Calu3 (cell line): ENCODE results near the gene UHRF2. TPM values are rescaled to one million over a fixed set of nuclear protein-coding genes. Genes with fewer than 3 reads are reported as not detected.

Experiments
- BruUV-seq: library from RNA; stranded (reverse); fragments of 400-500 nt; replicated peaks from 2 replicates; lab custom pipeline; 2021; lab: Mats Ljungman, UMichigan
- CTCF ChIA-PET: fragments of 300-600 bp; sonication (Branson Sonifier 250); formaldehyde crosslinking; loops from one replicate; lab custom pipeline; 2022; ENCODE audit warnings: antibody characterized with exemption; lab: Charles Lee
- DNase-seq: peaks from one replicate; pipeline ENCODE4 v3.0.0; 2022
- H3K27ac Mint-ChIP-seq: one replicate; pipeline ENCODE4 v1.8.0; 2022; ENCODE audit warnings: mixed read lengths; ENCODE audit not compliant: unreplicated experiment
- H3K27me3 Mint-ChIP-seq: one replicate; pipeline ENCODE4 v1.8.0; 2022; ENCODE audit warnings: mixed read lengths; ENCODE audit not compliant: unreplicated experiment
- H3K36me3 Mint-ChIP-seq: one replicate; pipeline ENCODE4 v1.8.0; 2022; ENCODE audit warnings: mild to moderate bottlenecking, moderate library complexity, mixed read lengths; ENCODE audit not compliant: insufficient read depth, unreplicated experiment
- H3K4me1 Mint-ChIP-seq: one replicate; pipeline ENCODE4 v1.8.0; 2022; ENCODE audit warnings: mild to moderate bottlenecking, low read depth, mixed read lengths; ENCODE audit not compliant: unreplicated experiment
- H3K4me3 Mint-ChIP-seq: one replicate; pipeline ENCODE4 v1.8.0; 2022; ENCODE audit warnings: mild to moderate bottlenecking, low read depth, moderate library complexity, mixed read lengths; ENCODE audit not compliant: unreplicated experiment
- H3K9me3 Mint-ChIP-seq: one replicate; pipeline ENCODE4 v1.8.0; 2022; ENCODE audit warnings: low read depth, mixed read lengths; ENCODE audit not compliant: unreplicated experiment
- intact Hi-C: fragments of 100-400 bp; cut with micrococcal nuclease; formaldehyde crosslinking; loops from one replicate; pipeline ENCODE4 v1.10.0; 2022; ENCODE audit not compliant: unreplicated experiment
- total RNA-seq: library from RNA; stranded (reverse); gene quantifications from 2 replicates; pipeline ENCODE4 v1.2.3, GENCODE V29; 2022
- TF ChIP-seq, protein P1 (sequence below): fragments of 200-600 bp; IDR thresholded peaks from one replicate; pipeline ENCODE4 v1.8.0; 2022; ENCODE audit warnings: antibody characterized with exemption; ENCODE audit not compliant: unreplicated experiment

Gene UHRF2
- total RNA-seq, 1 experiment from 2014 or later, result 38.4 TPM

DNA sequence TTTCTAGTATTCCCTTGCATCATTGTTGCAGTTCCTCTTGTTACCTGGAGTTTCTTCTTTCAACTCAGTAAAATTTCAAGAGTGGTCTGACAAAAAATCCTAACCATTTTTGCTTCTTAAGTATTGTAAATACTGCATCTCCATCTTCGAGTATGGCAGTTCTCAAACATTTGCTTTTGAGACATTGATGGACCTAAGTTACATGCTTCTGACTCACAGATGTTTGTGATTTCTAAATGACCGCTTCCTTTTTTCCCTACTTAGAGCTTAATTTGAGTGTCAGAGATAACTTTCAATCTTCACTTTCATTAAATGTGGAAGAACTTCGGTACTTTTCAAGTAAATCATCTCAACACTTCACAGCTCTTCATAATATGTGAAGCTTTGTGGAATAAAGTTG, 4.2 kb downstream of the UHRF2 start:
- intact Hi-C loops, result no loop called here
- Mint-ChIP-seq H3K27me3 (no peaks in the 10 kb centered on the region), H3K4me1 (peaks cover 9% of the 10 kb centered on the region), H3K27ac (no peak overlapping the region), H3K36me3 (peaks cover 15% of the 10 kb centered on the region), H3K4me3 (no peak overlapping the region), H3K9me3 (no peaks in the 10 kb centered on the region)
- TF ChIP-seq, protein P1, sequence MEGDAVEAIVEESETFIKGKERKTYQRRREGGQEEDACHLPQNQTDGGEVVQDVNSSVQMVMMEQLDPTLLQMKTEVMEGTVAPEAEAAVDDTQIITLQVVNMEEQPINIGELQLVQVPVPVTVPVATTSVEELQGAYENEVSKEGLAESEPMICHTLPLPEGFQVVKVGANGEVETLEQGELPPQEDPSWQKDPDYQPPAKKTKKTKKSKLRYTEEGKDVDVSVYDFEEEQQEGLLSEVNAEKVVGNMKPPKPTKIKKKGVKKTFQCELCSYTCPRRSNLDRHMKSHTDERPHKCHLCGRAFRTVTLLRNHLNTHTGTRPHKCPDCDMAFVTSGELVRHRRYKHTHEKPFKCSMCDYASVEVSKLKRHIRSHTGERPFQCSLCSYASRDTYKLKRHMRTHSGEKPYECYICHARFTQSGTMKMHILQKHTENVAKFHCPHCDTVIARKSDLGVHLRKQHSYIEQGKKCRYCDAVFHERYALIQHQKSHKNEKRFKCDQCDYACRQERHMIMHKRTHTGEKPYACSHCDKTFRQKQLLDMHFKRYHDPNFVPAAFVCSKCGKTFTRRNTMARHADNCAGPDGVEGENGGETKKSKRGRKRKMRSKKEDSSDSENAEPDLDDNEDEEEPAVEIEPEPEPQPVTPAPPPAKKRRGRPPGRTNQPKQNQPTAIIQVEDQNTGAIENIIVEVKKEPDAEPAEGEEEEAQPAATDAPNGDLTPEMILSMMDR, result no peak
- BruUV-seq, result no TSS peak
- CTCF ChIA-PET, result no interaction called here
- DNase-seq, result no peak

DNA sequence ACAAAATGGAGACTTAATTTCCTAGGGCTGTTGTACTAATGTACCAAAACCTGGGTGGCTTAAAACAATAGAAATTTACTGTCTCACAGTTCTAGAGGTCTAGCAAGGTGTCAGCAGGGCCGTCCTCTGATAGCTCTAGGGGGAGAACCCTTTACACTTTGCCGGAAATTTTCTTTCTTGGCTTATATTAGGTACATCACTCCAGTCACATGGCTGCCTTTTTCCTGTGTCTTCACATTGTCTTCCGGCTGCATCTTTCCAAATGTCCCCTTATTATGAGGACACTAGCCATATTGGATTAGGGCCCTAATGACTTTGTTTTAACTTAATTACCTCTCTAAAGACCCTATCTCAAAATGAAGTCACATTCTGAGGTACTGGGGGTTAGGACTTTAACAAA, 5.8 kb downstream of the UHRF2 start:
- no peak overlapping the region for H3K27ac Mint-ChIP-seq
- DNase-seq, result no peak
- no peak overlapping the region for H3K4me3 Mint-ChIP-seq
- intact Hi-C loops, result no loop called here
- no peaks in the 10 kb centered on the region for H3K27me3 Mint-ChIP-seq
- H3K36me3 Mint-ChIP-seq, result peaks cover 9% of the 10 kb centered on the region
- H3K4me1 Mint-ChIP-seq, result peaks cover 9% of the 10 kb centered on the region
- TF ChIP-seq, protein P1, result no peak
- CTCF ChIA-PET, result no interaction called here
- no peaks in the 10 kb centered on the region for H3K9me3 Mint-ChIP-seq
- no TSS peak for BruUV-seq

DNA sequence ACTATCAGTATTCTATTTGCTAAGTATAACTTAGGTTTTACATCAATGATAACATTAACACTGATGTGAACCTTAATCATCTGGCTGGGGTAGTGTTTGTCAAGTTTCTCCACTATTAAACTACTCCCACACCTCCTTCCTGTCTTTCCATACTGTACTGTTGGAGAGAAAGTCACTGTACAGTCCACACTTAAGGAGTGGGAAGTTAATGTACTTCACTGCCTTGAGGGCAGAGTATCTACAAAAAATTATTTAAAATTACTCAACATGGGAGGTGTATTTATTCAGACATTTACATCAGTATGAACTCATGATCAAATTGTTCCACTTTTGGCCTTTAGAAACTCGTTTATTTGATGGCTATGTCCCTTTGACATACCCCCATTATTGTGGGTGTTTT, 11.9 kb downstream of the UHRF2 start:
- no peaks in the 10 kb centered on the region for H3K9me3 Mint-ChIP-seq
- no peak overlapping the region for H3K4me3 Mint-ChIP-seq
- H3K27me3 Mint-ChIP-seq, result no peaks in the 10 kb centered on the region
- no peak for DNase-seq
- no peaks in the 10 kb centered on the region for H3K36me3 Mint-ChIP-seq
- CTCF ChIA-PET, result interaction anchor here (0.6 kb wide), 1 partner anchor 12 kb away, joined by 3 read pairs; the partner anchor contains the start of gene UHRF2
- no TSS peak for BruUV-seq
- intact Hi-C loops, result loop anchor here (10.0 kb wide), 1 partner anchor 80 kb away; no protein-coding TSS in a partner anchor
- H3K27ac Mint-ChIP-seq, result no peak overlapping the region
- H3K4me1 Mint-ChIP-seq, result no peaks in the 10 kb centered on the region
- TF ChIP-seq, protein P1, result no peak

DNA sequence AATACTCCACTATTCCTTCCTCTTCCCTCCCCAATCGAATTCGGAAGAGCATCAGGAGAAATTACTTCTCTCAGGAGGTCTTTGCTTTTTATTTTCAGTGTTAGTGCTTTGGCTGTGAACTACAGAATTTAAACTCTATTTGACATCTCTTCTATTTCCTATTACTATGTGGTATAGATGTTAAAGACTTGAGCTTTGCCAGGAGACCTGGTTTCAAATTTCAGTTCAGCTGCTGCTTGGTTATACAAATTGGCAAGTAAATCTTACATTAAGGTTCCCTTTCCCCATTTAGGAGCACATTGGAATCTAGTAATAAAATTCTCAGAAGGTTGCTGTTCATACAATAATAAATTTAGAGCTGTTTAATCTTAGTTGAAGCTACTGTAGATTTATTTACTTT, 13.1 kb downstream of the UHRF2 start:
- Mint-ChIP-seq H3K9me3 (no peaks in the 10 kb centered on the region), H3K4me1 (no peaks in the 10 kb centered on the region), H3K27ac (no peak overlapping the region), H3K4me3 (no peak overlapping the region), H3K27me3 (no peaks in the 10 kb centered on the region), H3K36me3 (no peaks in the 10 kb centered on the region)
- CTCF ChIA-PET, result no interaction called here
- TF ChIP-seq, protein P1, result no peak
- no TSS peak for BruUV-seq
- intact Hi-C loops, result loop anchor here (10.0 kb wide), 1 partner anchor 79 kb away; no protein-coding TSS in a partner anchor
- no peak for DNase-seq
